GM04503 (cell line): ENCODE measurements around the gene TXNDC15.

ENCODE experiments used
- DNase-seq: peaks from one replicate; pipeline ENCODE4 v3.0.0-alpha.2; 2012; ENCODE audit warnings: low read depth

TXNDC15 gene

DNA sequence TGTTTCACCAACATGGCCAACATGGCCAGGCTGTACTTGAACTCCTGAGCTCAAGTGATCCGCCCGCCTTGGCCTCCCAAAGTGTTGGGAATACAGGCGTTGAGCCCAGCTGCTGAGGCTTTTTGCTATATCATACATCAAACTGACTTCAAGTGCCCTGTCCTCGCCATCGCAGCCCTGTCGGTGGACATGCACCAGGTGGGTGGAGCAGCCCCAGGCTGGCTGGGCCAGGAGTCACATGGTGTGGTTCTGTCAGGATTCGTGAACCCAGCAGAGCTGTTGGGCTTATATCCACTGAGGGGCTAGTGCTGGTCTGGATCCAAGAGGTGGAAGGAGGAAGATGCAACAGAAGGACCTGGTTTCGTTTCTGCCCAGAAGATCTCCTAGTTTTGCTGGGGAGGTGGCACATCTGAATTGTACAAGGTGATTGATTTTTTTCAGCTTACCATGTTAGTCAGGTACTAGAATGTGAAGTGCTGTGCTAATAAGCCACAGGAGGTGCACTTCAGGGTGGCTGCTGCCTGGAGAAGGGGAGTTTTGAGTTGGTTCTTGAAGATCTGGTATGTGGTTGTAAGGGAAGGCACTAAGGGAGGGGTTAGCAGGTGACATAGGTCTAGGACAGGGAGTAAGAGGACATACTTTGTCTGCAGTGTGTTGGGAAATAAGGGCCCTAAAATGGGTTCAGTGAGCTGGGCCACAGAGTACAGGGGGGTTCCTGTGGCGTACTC, 46.8 kb downstream of the TXNDC15 start:
- DNase-seq = no peak

- DNase-seq = no peak
Measured at GRCh38 chr5:134932508-134932907, 58.3 kb downstream of the TXNDC15 start.

DNA sequence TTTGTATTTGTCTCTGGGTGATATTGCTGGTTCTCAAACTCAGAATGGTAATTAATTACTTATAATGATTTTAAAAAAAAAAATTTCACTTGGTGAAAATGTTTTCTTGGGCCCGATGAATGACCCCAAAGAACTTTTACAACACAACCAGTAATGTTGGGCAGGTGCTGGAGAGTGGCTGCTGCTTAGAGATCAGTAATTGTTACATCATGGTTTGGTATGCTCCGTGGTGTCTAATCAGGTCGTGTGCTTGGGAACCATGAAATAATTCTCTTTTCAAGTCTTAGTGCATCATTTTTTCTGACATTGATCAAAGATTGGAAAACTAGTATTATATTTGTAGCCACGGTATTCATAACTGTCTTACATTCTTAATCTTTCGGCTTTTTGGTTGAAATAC, 60.0 kb downstream of the TXNDC15 start:
- DNase-seq = no peak

DNA sequence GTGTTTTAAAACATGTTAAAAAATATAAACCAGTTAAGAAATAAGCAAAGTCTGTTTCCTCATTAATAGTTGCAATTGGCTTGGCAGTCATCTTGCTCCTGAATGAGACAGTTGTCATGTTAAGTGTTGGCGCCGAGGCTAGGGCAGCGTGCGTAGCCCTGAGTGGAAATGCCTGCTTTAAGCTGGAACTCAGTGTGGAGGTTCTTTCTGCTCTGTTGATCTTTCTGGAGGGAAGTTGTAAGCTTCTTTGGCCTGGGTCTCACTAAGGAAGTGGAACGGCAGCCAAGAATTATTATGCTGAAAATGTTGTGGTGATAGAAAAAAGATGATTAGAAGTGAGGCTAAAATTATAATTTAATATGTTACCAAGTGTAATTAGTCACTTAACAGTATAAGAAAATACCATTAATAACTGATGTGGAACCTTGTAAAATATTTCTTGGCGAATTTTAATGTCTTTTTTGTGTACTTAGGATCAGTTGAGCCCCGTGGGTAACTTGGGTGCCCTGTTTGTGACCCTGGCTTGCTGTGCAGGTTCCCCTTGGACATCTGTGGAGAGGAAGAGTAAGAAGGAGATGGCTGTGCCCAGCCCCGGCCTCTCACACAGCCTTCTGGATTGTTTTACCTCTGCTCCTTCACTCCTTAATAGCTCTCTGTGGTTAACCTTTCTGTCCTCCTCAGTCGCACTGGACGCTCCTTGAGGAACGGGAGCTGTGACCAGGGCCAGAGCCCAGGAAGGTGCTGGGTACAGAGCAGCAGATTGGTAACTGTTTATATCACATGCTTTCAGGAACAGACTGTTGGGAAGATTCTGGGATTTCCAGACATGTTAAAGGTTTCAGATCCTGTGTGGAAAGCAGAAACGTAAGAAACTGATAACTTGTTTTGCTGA, 61.8 kb downstream of the TXNDC15 start:
- DNase-seq = no peak

- no peak for DNase-seq
Measured at GRCh38 chr5:134937526-134937925, 63.4 kb downstream of the TXNDC15 start.

DNA sequence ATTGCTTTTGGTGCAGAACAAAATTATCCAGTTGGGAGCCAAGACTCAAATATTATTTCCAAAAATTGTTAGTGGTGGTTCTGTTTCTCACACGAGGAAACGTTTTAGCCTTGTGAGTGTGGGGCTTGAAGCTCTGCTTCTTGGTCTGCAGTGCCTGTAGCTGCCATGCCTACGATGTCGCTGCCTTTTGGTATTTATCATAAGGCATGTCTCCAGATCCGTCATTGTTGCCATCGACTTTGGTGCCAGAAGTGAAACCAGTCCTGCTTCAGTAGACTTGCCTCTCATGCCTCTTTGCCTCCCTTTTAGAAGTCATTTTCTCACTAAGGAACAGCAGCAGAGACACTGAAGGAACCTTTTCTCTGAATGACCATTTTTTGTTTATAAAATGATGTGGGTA, 63.9 kb downstream of the TXNDC15 start:
- no peak for DNase-seq

DNA sequence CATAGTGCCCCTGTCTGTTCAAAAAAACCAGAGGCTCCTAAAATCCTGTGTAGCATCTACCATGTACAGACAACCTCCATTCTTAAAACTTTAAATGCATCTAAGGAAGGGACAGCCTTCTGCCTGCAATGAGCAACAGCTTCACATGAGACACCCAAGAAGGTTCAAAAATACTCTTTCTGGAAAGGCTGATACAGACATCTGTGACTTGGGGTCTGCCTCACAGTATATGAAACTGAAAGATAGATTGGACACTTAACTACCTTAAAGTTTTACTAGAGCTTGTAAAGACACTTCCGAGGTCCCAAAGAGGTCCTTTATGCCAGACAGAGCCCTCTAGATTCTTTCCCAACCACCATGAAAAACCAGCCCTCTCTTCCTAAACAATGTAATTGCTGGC, 65.3 kb downstream of the TXNDC15 start:
- DNase-seq = no peak

DNA sequence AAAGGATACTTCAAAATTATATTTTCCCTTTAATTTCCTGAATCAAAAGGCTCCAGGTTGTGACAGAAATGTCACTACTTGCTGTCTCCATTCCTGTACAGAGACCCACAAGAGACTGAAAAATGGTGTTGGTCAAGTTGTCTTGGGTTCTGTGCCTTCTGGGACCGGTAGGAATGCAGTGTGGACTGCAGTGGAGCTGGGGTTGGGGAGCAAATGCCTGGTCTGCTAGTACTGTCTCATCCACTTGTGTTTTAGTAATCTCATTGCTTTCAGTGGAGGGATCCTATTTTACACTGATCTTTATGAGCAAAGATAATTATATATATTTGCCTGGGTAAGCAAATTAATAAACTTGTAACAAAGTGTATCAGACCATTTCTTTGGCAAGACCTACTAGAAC, 69.4 kb downstream of the TXNDC15 start:
- no peak for DNase-seq

- no peak for DNase-seq
Measured at GRCh38 chr5:134944630-134945029, 70.5 kb downstream of the TXNDC15 start.

GRCh38 chr5:134945041-134945440, 70.9 kb downstream of the TXNDC15 start:
- no peak for DNase-seq

DNA sequence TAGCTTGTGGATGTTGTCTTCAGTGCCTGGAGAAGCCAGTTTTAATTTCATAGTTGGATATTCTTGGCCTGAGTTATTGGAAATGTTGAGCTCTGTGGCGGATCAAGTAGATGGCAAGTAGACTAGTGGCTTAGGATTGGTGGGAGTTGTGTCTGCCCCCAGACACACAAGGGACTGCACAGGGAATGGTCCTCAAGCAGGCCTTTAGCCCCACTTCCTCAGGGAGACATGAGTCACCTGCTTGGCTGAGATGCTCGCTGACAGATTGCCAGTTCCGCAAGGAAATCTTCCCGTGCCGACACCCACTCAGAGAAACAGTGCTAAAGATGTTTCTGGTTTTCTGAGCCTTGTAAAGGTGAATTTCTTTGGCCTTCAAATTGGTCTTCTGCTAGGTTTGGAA, 74.7 kb downstream of the TXNDC15 start:
- no peak for DNase-seq

GRCh38 chr5:134949316-134949715, 75.1 kb downstream of the TXNDC15 start:
- DNase-seq = no peak
